GM23338 (cell line): ENCODE data around the gene ENC1. TPM values are rescaled to one million over a fixed set of nuclear protein-coding genes. Genes with fewer than 3 reads are reported as not detected.

Experiments
- ATAC-seq: fragments of 200-7000 bp; cut with Tn5 transposase; 3 replicates; pipeline ENCODE4 v1.9.1; 2020
- DNase-seq: peaks from one replicate; pipeline ENCODE4 v3.0.0-alpha.2; 2015; ENCODE audit warnings: low spot score
- H2AFZ ChIP-seq: fragments of 200-600 bp; sonication (generic); 2 replicates; pipeline ENCODE4 v1.8.0; 2016; ENCODE audit warnings: antibody characterized with exemption, mild to moderate bottlenecking, moderate library complexity
- H3F3A ChIP-seq: fragments of 200-600 bp; sonication (generic); replicated peaks from 2 replicates; pipeline ENCODE4 v1.8.0; 2017; ENCODE audit warnings: antibody characterized with exemption, mixed run types, low read depth
- H3K27ac ChIP-seq: fragments of 200-600 bp; sonication (generic); 2 replicates; pipeline ENCODE4 v1.6.1; 2016; ENCODE audit warnings: low read depth
- H3K27me3 ChIP-seq: fragments of 200-600 bp; sonication (generic); 2 replicates; pipeline ENCODE4 v1.8.0; 2016; ENCODE audit warnings: mild to moderate bottlenecking, mixed run types, moderate library complexity; ENCODE audit not compliant: insufficient read depth
- H3K36me3 ChIP-seq: fragments of 200-600 bp; sonication (generic); 2 replicates; pipeline ENCODE4 v1.8.0; 2016; ENCODE audit warnings: mild to moderate bottlenecking; ENCODE audit not compliant: insufficient read depth
- H3K4me1 ChIP-seq: fragments of 200-600 bp; sonication (generic); 2 replicates; pipeline ENCODE4 v1.8.0; 2016; ENCODE audit warnings: mild to moderate bottlenecking, moderate library complexity; ENCODE audit not compliant: insufficient read depth
- H3K4me2 ChIP-seq: fragments of 200-600 bp; sonication (generic); 2 replicates; pipeline ENCODE4 v1.7.1; 2017; ENCODE audit warnings: mixed run types
- H3K4me3 ChIP-seq: fragments of 200-600 bp; sonication (generic); 2 replicates; pipeline ENCODE4 v1.6.1; 2016; ENCODE audit warnings: mixed run types
- H3K79me2 ChIP-seq: fragments of 200-600 bp; sonication (generic); replicated peaks from 2 replicates; pipeline ENCODE4 v1.8.0; 2017; ENCODE audit warnings: mild to moderate bottlenecking; ENCODE audit not compliant: insufficient read depth
- H3K9me2 ChIP-seq: fragments of 200-600 bp; sonication (generic); 2 replicates; pipeline ENCODE4 v1.8.0; 2017; ENCODE audit not compliant: insufficient read depth
- H4K20me1 ChIP-seq: fragments of 200-600 bp; sonication (generic); replicated peaks from 2 replicates; pipeline ENCODE4 v1.8.0; 2017; ENCODE audit warnings: mild to moderate bottlenecking; ENCODE audit not compliant: insufficient read depth
- H3K27ac Mint-ChIP-seq: 2 replicates; pipeline ENCODE4 v1.8.0; 2020; ENCODE audit warnings: inconsistent platforms, mild to moderate bottlenecking, moderate library complexity, mixed read lengths
- H3K27me3 Mint-ChIP-seq: 3 replicates; pipeline ENCODE4 v1.8.0; 2022; ENCODE audit warnings: low read depth, mild to moderate bottlenecking, moderate library complexity, mixed read lengths, inconsistent platforms; ENCODE audit not compliant: insufficient read depth, poor library complexity
- H3K36me3 Mint-ChIP-seq: 3 replicates; pipeline ENCODE4 v1.8.0; 2021; ENCODE audit warnings: low read depth, mild to moderate bottlenecking, inconsistent platforms, moderate library complexity, mixed read lengths
- H3K4me1 Mint-ChIP-seq: 3 replicates; pipeline ENCODE4 v1.8.0; 2020; ENCODE audit warnings: mild to moderate bottlenecking, inconsistent platforms, mixed read lengths
- H3K4me3 Mint-ChIP-seq: 3 replicates; pipeline ENCODE4 v1.8.0; 2021; ENCODE audit warnings: moderate library complexity, mild to moderate bottlenecking, inconsistent platforms, mixed read lengths
- H3K9me3 Mint-ChIP-seq: 3 replicates; pipeline ENCODE4 v1.8.0; 2020; ENCODE audit warnings: moderate library complexity, mild to moderate bottlenecking, inconsistent platforms, mixed read lengths
- CREB1 ChIP-seq: fragments of 250-450 bp; sonication (Bioruptor Pico); IDR thresholded peaks from 2 replicates; pipeline ENCODE4 v1.5.0; 2020; ENCODE audit warnings: low read depth, mild to moderate bottlenecking, moderate library complexity
- EZH2 ChIP-seq: fragments of 200-600 bp; sonication (generic); IDR thresholded peaks from one replicate; pipeline ENCODE4 v1.8.0; 2017; ENCODE audit warnings: antibody characterized with exemption, mild to moderate bottlenecking, low read depth; ENCODE audit not compliant: unreplicated experiment
- EZH2phosphoT487 ChIP-seq: fragments of 200-600 bp; sonication (generic); IDR thresholded peaks from one replicate; pipeline ENCODE4 v1.8.1; 2018; ENCODE audit warnings: antibody characterized with exemption; ENCODE audit not compliant: unreplicated experiment
- JUNB ChIP-seq: IDR thresholded peaks from one replicate; pipeline ENCODE4 v1.6.1; 2016; ENCODE audit warnings: antibody characterized with exemption; ENCODE audit not compliant: unreplicated experiment
- NANOG ChIP-seq: IDR thresholded peaks from 2 replicates; pipeline ENCODE4 v1.6.1; 2016; ENCODE audit warnings: antibody characterized with exemption, borderline replicate concordance
- POLR2AphosphoS5 ChIP-seq: IDR thresholded peaks from 2 replicates; pipeline ENCODE4 v1.6.1; 2016; ENCODE audit warnings: antibody characterized with exemption, low read depth
- STAT1 ChIP-seq: IDR thresholded peaks from one replicate; pipeline ENCODE4 v1.6.1; 2016; ENCODE audit warnings: antibody characterized with exemption; ENCODE audit not compliant: unreplicated experiment
- ZNF114 ChIP-seq: fragments of 250-450 bp; sonication (Bioruptor Pico); IDR thresholded peaks from 2 replicates; pipeline ENCODE4 v1.5.0; 2020; ENCODE audit warnings: mild to moderate bottlenecking, moderate library complexity
- ZNF331 ChIP-seq: fragments of 250-450 bp; sonication (Bioruptor Pico); IDR thresholded peaks from 2 replicates; pipeline ENCODE4 v1.5.0; 2020; ENCODE audit warnings: low read depth, mild to moderate bottlenecking, moderate library complexity
- polyA plus RNA-seq: library from polyadenylated mRNA; unstranded; fragments of >200 nt; fragmentation: Nextera tagmentation; extraction: Ambion mirVana; gene quantifications from 2 replicates; pipeline ENCODE4 v1.2.1, GENCODE V29; 2016
- total RNA-seq: library from RNA; depleted of rRNA; stranded (reverse); fragments of >200 nt; shearing (Covaris generic); gene quantifications from 2 replicates; pipeline ENCODE4 v1.2.3, GENCODE V29; 2014
- TF ChIP-seq, protein P1 (sequence below): fragments of 250-450 bp; sonication (Bioruptor Pico); IDR thresholded peaks from 2 replicates; pipeline ENCODE4 v1.5.0; 2020; ENCODE audit warnings: mild to moderate bottlenecking, moderate library complexity
- TF ChIP-seq, protein P2 (sequence below): IDR thresholded peaks from one replicate; pipeline ENCODE4 v1.6.1; 2018; ENCODE audit warnings: antibody characterized with exemption; ENCODE audit not compliant: unreplicated experiment
- TF ChIP-seq, protein P3 (sequence below): IDR thresholded peaks from 2 replicates; pipeline ENCODE4 v1.6.1; 2016; ENCODE audit warnings: antibody characterized with exemption
- TF ChIP-seq, protein P4 (sequence below), 2 experiments: fragments of 200-600 bp in 1 of 2; sonication (generic) in 1 of 2; conservative IDR thresholded peaks; 2 replicates each; pipeline versions ENCODE4 v1.5.1 to v1.6.1; 2016 to 2017; ENCODE audit warnings: antibody characterized with exemption in 2 of 2, low read depth in 2 of 2, mild to moderate bottlenecking in 2 of 2, moderate library complexity in 1 of 2

Gene ENC1
- total and polyA plus RNA-seq, 2 experiments from 2014 or later: 8.2 to 27.9 TPM

DNA sequence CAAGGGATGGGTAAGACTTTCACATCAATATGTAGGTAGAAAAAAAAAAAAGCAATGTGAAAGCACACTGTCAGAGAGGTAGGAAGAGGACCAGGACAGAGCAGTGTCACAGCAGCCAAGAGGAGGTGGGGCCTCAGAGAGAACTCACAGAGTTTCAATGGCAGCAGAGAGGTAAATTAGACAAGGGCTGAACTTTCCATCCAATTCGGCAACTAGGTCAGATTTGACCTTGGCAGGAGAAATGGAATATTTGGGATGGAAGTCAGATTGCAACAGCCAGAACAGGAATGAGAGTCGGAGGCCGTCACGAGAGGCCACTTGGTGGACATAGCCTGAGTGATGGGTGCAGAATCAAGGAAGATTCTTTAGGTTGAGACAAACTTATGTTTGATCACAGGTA is 57.7 kb downstream of the ENC1 start (continued):
- TF ChIP-seq, protein P1, sequence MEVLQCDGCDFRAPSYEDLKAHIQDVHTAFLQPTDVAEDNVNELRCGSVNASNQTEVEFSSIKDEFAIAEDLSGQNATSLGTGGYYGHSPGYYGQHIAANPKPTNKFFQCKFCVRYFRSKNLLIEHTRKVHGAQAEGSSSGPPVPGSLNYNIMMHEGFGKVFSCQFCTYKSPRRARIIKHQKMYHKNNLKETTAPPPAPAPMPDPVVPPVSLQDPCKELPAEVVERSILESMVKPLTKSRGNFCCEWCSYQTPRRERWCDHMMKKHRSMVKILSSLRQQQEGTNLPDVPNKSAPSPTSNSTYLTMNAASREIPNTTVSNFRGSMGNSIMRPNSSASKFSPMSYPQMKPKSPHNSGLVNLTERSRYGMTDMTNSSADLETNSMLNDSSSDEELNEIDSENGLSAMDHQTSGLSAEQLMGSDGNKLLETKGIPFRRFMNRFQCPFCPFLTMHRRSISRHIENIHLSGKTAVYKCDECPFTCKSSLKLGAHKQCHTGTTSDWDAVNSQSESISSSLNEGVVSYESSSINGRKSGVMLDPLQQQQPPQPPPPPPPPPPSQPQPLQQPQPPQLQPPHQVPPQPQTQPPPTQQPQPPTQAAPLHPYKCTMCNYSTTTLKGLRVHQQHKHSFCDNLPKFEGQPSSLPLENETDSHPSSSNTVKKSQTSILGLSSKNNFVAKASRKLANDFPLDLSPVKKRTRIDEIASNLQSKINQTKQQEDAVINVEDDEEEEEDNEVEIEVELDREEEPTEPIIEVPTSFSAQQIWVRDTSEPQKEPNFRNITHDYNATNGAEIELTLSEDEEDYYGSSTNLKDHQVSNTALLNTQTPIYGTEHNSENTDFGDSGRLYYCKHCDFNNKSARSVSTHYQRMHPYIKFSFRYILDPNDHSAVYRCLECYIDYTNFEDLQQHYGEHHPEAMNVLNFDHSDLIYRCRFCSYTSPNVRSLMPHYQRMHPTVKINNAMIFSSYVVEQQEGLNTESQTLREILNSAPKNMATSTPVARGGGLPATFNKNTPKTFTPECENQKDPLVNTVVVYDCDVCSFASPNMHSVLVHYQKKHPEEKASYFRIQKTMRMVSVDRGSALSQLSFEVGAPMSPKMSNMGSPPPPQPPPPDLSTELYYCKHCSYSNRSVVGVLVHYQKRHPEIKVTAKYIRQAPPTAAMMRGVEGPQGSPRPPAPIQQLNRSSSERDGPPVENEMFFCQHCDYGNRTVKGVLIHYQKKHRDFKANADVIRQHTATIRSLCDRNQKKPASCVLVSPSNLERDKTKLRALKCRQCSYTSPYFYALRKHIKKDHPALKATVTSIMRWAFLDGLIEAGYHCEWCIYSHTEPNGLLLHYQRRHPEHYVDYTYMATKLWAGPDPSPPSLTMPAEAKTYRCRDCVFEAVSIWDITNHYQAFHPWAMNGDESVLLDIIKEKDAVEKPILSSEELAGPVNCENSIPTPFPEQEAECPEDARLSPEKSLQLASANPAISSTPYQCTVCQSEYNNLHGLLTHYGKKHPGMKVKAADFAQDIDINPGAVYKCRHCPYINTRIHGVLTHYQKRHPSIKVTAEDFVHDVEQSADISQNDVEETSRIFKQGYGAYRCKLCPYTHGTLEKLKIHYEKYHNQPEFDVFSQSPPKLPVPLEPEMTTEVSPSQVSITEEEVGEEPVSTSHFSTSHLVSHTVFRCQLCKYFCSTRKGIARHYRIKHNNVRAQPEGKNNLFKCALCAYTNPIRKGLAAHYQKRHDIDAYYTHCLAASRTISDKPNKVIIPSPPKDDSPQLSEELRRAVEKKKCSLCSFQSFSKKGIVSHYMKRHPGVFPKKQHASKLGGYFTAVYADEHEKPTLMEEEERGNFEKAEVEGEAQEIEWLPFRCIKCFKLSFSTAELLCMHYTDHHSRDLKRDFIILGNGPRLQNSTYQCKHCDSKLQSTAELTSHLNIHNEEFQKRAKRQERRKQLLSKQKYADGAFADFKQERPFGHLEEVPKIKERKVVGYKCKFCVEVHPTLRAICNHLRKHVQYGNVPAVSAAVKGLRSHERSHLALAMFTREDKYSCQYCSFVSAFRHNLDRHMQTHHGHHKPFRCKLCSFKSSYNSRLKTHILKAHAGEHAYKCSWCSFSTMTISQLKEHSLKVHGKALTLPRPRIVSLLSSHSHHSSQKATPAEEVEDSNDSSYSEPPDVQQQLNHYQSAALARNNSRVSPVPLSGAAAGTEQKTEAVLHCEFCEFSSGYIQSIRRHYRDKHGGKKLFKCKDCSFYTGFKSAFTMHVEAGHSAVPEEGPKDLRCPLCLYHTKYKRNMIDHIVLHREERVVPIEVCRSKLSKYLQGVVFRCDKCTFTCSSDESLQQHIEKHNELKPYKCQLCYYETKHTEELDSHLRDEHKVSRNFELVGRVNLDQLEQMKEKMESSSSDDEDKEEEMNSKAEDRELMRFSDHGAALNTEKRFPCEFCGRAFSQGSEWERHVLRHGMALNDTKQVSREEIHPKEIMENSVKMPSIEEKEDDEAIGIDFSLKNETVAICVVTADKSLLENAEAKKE (CRISPR knock-in tag): no peak

DNA sequence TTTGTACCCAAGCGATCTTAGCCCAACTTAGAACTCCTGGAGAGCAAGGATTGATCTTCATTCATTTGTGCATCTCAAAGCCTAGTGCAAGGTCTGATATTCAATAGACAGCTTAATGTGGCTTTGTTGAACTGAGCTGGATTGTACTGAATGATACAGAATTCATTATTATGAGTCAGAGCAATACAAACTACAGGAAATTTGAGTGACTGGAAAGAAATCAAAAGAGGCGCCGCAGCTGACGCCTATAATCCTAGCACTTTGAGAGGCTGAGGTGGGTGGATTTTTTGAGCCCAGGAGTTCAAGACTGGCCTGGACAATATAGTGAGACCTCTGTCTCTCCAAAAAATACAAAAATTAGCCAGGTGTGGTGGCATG is 58.6 kb downstream of the ENC1 start:
- no peak overlapping the region for H3K27ac ChIP-seq
- no peak overlapping the region for H3K27ac Mint-ChIP-seq
- H3K4me1 Mint-ChIP-seq: peaks cover 21% of the 10 kb centered on the region
- peaks cover 10% of the 10 kb centered on the region; the same call in 1 of the 2 replicates for H3K9me2 ChIP-seq
- H2AFZ ChIP-seq: no peak overlapping the region
- H3K4me1 ChIP-seq: peaks cover 11% of the 10 kb centered on the region
- H4K20me1 ChIP-seq: no peaks in the 10 kb centered on the region
- no peaks in the 10 kb centered on the region for H3K9me3 Mint-ChIP-seq
- H3K79me2 ChIP-seq: no peaks in the 10 kb centered on the region
- no peak overlapping the region for H3K4me3 Mint-ChIP-seq
- no peaks in the 10 kb centered on the region for H3K36me3 ChIP-seq
- no peak for DNase-seq
- ATAC-seq: no peak
- H3K27me3 Mint-ChIP-seq: peaks cover 4% of the 10 kb centered on the region
- H3K4me2 ChIP-seq: no peak overlapping the region
- H3K36me3 Mint-ChIP-seq: no peaks in the 10 kb centered on the region
- no peaks in the 10 kb centered on the region for H3F3A ChIP-seq
- no peak overlapping the region for H3K4me3 ChIP-seq
- H3K27me3 ChIP-seq: no peaks in the 10 kb centered on the region
- no peak for TF ChIP-seq NANOG
- TF ChIP-seq ZNF114 (CRISPR knock-in tag): no peak
- no peak for TF ChIP-seq POLR2AphosphoS5
- TF ChIP-seq CREB1 (CRISPR knock-in tag): no peak
- TF ChIP-seq ZNF331 (CRISPR knock-in tag): no peak
- TF ChIP-seq, protein P2, sequence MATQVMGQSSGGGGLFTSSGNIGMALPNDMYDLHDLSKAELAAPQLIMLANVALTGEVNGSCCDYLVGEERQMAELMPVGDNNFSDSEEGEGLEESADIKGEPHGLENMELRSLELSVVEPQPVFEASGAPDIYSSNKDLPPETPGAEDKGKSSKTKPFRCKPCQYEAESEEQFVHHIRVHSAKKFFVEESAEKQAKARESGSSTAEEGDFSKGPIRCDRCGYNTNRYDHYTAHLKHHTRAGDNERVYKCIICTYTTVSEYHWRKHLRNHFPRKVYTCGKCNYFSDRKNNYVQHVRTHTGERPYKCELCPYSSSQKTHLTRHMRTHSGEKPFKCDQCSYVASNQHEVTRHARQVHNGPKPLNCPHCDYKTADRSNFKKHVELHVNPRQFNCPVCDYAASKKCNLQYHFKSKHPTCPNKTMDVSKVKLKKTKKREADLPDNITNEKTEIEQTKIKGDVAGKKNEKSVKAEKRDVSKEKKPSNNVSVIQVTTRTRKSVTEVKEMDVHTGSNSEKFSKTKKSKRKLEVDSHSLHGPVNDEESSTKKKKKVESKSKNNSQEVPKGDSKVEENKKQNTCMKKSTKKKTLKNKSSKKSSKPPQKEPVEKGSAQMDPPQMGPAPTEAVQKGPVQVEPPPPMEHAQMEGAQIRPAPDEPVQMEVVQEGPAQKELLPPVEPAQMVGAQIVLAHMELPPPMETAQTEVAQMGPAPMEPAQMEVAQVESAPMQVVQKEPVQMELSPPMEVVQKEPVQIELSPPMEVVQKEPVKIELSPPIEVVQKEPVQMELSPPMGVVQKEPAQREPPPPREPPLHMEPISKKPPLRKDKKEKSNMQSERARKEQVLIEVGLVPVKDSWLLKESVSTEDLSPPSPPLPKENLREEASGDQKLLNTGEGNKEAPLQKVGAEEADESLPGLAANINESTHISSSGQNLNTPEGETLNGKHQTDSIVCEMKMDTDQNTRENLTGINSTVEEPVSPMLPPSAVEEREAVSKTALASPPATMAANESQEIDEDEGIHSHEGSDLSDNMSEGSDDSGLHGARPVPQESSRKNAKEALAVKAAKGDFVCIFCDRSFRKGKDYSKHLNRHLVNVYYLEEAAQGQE: no peak
- no peak for TF ChIP-seq STAT1
- TF ChIP-seq EZH2phosphoT487: no peak
- TF ChIP-seq JUNB: no peak
- TF ChIP-seq, protein P3, sequence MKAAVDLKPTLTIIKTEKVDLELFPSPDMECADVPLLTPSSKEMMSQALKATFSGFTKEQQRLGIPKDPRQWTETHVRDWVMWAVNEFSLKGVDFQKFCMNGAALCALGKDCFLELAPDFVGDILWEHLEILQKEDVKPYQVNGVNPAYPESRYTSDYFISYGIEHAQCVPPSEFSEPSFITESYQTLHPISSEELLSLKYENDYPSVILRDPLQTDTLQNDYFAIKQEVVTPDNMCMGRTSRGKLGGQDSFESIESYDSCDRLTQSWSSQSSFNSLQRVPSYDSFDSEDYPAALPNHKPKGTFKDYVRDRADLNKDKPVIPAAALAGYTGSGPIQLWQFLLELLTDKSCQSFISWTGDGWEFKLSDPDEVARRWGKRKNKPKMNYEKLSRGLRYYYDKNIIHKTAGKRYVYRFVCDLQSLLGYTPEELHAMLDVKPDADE: no peak
- TF ChIP-seq, protein P4, sequence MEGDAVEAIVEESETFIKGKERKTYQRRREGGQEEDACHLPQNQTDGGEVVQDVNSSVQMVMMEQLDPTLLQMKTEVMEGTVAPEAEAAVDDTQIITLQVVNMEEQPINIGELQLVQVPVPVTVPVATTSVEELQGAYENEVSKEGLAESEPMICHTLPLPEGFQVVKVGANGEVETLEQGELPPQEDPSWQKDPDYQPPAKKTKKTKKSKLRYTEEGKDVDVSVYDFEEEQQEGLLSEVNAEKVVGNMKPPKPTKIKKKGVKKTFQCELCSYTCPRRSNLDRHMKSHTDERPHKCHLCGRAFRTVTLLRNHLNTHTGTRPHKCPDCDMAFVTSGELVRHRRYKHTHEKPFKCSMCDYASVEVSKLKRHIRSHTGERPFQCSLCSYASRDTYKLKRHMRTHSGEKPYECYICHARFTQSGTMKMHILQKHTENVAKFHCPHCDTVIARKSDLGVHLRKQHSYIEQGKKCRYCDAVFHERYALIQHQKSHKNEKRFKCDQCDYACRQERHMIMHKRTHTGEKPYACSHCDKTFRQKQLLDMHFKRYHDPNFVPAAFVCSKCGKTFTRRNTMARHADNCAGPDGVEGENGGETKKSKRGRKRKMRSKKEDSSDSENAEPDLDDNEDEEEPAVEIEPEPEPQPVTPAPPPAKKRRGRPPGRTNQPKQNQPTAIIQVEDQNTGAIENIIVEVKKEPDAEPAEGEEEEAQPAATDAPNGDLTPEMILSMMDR (conservative IDR thresholded peaks at IDR 0.05; ENCODE audit: low read depth in 2 of 2): no peak
- TF ChIP-seq EZH2: no peak
